ENCODE results near the gene HS1BP3.

Gene HS1BP3

DNA sequence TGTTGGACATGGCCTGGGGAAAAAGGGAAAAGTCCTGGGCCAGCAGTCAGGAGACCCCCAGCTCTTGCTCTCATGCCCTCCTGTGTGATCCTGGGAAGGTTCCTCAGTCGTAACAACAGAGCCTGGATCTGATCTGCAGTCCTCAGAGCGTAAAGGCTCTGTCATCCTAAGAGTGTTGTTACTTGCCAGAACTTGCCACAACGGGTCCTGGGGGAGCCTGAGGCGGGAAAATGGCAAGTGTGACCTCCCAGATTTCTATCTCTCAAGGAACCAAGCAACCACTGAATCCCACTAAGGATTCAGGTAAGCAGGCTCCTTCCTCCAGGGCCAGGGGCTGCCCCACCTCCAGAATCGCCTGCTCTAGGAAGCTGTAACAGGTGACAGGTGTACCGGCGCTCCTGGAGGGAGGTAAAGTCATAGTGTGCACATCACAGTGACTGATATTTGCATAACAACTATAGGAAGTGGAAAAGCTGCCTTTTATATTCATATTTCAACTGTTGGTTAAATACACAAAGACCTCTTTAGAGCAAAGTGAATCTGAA, 18.4 kb downstream of the HS1BP3 start:
- H3K4me3 ChIP-seq (ENCODE audit: low read depth, low read length): no peak overlapping the region

DNA sequence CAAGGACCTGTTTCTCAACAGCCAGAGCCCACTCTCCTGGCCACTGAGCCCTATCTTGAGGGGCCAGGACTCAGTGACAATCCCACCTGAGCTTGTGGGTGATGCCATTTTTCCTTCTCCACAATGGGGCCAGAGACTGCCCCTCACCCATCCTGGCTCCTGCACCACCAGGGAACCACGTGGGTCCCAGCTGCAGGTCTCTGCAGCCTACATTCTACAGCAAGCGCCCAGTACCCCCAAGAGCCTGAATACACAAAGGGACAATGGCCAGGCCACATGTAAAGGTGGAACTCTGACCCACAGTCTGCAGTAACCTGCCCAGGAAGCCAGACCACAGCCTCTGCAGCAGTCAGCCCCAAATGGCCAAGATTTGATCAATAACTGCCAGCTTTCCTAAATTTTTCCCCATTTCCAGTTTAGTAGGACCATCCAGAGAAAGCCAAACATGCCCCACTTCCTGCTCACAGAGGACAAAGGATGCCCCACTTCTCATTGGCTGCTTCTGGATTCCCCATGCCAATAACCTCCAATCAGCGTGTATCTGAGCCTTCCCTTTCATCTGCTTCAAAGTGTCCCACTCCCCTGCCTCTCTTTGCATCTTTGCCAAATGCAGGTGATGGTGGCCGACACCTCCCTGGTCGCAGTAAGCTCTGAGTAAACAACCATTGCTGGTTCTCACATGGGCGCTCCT, 19.1 kb downstream of the HS1BP3 start:
- H3K4me3 ChIP-seq (ENCODE audit: low read depth, low read length): no peak overlapping the region

DNA sequence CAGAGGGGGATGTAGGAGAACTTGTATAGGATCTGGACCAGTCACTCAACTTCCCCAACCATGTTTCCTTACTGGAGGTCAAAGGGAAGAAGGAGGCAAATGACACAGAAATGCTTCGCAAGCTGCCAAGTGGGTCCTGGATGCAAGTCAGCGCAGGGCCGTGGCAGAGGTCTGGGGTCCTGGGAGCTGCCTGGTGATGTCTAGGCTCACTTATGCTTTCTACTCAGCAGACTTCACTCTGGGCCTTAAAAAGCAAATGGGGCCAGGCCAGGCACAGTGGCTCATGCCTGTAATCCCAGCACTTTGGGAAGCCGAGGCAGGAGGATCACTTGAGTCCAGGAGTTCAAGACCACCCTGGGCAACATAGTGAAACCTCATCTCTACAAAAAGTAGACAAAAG, 19.9 kb downstream of the HS1BP3 start:
- no peak overlapping the region for H3K4me3 ChIP-seq (ENCODE audit: low read depth, low read length)

- H3K4me3 ChIP-seq (ENCODE audit: low read depth, low read length): no peak overlapping the region
Observed at GRCh38 chr2:20629581-20630171, 21.2 kb downstream of the HS1BP3 start.

DNA sequence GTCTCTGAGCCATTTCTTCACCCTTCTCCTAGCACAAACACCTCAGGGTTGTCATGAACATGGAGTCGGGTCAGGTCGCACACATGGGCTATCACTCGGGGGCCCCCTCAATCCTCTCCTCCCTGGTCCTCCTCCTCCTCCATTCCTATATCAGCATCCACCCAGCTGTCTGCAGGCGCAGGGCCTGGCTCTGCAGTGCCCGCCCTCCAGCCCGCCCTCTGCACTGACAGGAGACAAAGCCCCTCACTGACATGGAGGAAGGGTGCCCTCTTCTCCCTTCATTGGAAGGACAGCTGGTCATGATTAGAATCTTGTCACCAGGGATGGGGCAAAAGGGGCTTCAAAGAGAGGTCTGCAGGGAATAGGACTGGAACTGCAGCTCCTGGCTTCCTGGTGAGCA, 21.7 kb downstream of the HS1BP3 start:
- H3K4me3 ChIP-seq (ENCODE audit: low read depth, low read length): no peak overlapping the region

- H3K4me3 ChIP-seq (ENCODE audit: low read depth, low read length): no peak overlapping the region
Observed at GRCh38 chr2:20627712-20628380, 23.1 kb downstream of the HS1BP3 start.

DNA sequence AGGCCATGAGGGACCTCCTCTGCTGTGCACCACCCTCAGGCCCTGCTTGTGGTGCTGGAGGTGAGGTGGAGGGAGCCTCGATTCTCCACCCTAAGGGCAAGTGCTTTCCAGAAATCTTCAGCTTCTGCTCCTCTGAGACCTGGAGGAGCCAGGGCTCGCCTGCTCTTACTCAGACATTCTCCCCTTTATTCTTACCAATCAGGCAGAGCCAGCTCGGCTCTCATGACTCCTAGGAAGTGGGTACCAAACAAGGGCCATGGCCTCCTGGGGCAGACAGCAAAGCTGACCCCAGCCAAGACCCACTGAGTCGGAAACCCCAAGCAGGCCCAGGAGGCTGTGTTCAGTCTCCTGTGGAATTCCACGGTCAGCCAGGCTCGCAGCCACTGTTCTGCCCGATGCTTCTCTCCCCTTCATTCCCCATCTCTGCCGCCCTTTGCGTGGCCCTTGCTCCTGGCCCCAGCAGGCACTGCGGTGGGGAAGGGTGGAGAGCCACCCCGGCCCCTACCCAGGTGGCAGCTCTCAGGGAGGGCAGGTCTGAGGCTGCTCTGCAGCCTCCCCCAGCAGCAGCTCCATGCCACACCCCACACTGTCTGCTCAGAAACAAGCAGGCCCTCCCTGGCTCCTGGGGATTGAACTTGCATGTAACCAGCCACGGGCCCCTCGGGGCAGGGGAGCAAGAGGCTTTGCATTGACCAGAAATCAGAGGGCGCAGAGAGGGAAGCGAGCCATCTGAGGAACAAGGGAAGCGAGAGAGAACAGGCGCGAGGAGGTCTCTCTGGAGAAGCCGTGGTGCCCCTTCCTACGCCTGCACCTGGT, 24.0 kb downstream of the HS1BP3 start:
- H3K4me3 ChIP-seq (ENCODE audit: low read depth, low read length): no peak overlapping the region

GRCh38 chr2:20626392-20626697, 24.6 kb downstream of the HS1BP3 start:
- no peak overlapping the region for H3K4me3 ChIP-seq (ENCODE audit: low read depth, low read length)

DNA sequence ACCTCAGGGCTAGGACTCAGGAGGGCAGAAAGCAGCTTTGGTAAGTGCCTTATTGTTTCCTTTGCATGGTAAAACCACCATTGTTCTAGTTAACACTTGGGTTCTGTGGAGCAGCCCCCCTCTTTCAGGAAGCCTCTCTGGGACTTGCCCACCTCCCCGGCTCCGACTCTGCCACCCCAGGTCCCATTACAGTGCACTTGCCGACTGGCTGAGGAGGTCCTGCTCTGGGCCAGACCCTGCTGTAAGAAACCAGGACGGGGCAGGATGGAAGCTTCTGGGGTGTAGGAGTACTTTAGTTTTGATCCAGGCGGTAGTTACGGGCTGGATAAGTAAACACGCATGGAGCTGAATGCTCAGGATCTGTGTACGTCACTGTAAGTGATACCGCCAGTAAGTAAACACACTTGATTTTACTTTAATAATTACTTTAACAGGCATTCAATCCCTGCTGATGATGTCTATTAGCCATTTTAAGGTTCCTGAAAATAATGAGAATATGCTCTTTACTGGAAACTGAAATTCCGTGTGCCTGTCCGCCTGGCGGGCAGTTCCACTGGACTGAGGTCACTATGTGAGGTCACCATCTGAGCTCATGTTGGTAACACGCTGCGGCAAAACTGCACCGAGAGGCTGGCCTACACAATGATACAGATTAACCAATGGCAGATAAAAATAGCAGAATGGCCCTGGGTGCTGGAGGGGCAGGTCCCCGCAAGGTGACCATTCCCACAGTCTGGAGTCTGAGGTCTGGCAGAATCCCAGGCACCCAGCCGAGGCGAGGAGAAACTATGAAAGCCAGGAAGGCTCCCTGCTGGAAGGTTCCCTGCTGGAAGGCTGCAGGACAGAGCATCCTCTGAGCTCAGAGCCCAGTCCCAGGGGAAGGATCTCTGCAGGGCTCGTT, 25.2 kb downstream of the HS1BP3 start:
- H3K4me3 ChIP-seq (ENCODE audit: low read depth, low read length): no peak overlapping the region

- no peak overlapping the region for H3K4me3 ChIP-seq (ENCODE audit: low read depth, low read length)
Observed at GRCh38 chr2:20624884-20625485, 25.9 kb downstream of the HS1BP3 start.

- no peak overlapping the region for H3K4me3 ChIP-seq (ENCODE audit: low read depth, low read length)
Observed at GRCh38 chr2:20624156-20624883, 26.6 kb downstream of the HS1BP3 start.

- H3K4me3 ChIP-seq (ENCODE audit: low read depth, low read length): no peak overlapping the region
Observed at GRCh38 chr2:20623741-20624155, 27.1 kb downstream of the HS1BP3 start.

- no peak overlapping the region for H3K4me3 ChIP-seq (ENCODE audit: low read depth, low read length)
Observed at GRCh38 chr2:20623241-20623640, 27.7 kb downstream of the HS1BP3 start.

- H3K4me3 ChIP-seq (ENCODE audit: low read depth, low read length): no peak overlapping the region
Observed at GRCh38 chr2:20622731-20623130, 28.2 kb downstream of the HS1BP3 start.

GRCh38 chr2:20622296-20622686, 28.6 kb downstream of the HS1BP3 start:
- no peak overlapping the region for H3K4me3 ChIP-seq (ENCODE audit: low read depth, low read length)

GRCh38 chr2:20621366-20622295, 29.3 kb downstream of the HS1BP3 start:
- no peak overlapping the region for H3K4me3 ChIP-seq (ENCODE audit: low read depth, low read length)

- no peak overlapping the region for H3K4me3 ChIP-seq (ENCODE audit: low read depth, low read length)
Observed at GRCh38 chr2:20620696-20621365, 30.1 kb downstream of the HS1BP3 start.

- no peak overlapping the region for H3K4me3 ChIP-seq (ENCODE audit: low read depth, low read length)
Observed at GRCh38 chr2:20620271-20620681, 30.6 kb downstream of the HS1BP3 start.

All from iPS-11a (cell line).